ENCODE results near the gene GJD4.

Gene GJD4

DNA sequence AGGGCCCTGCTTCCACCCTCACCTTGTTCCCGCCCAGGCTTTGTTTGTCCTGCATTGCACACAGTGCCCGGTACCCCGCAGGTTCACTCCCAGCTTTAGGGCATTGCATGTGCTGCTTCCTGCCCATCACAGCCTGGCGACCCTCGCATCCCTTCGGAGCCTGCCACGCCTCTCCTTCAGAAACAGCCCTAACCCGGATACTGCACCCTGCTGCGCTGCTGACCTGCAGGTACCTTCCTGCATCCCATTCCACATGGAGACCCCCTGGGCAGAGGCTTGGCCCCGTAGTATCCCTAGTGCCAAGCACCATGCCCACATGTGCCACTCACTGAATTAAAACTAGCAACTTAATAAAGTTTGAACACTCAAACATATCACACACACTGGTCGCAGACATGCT lies 19.8 kb upstream of the GJD4 start:
- TF ChIP-seq, protein P1, sequence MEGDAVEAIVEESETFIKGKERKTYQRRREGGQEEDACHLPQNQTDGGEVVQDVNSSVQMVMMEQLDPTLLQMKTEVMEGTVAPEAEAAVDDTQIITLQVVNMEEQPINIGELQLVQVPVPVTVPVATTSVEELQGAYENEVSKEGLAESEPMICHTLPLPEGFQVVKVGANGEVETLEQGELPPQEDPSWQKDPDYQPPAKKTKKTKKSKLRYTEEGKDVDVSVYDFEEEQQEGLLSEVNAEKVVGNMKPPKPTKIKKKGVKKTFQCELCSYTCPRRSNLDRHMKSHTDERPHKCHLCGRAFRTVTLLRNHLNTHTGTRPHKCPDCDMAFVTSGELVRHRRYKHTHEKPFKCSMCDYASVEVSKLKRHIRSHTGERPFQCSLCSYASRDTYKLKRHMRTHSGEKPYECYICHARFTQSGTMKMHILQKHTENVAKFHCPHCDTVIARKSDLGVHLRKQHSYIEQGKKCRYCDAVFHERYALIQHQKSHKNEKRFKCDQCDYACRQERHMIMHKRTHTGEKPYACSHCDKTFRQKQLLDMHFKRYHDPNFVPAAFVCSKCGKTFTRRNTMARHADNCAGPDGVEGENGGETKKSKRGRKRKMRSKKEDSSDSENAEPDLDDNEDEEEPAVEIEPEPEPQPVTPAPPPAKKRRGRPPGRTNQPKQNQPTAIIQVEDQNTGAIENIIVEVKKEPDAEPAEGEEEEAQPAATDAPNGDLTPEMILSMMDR (IDR thresholded peaks at IDR 0.05; ENCODE audit: control insufficient read depth, extremely low read depth, insufficient read depth): no peak
- no peak overlapping the region for H3K4me3 ChIP-seq (ENCODE audit: low read depth, low read length)
- DNase-seq (ENCODE audit: low read depth): no peak

DNA sequence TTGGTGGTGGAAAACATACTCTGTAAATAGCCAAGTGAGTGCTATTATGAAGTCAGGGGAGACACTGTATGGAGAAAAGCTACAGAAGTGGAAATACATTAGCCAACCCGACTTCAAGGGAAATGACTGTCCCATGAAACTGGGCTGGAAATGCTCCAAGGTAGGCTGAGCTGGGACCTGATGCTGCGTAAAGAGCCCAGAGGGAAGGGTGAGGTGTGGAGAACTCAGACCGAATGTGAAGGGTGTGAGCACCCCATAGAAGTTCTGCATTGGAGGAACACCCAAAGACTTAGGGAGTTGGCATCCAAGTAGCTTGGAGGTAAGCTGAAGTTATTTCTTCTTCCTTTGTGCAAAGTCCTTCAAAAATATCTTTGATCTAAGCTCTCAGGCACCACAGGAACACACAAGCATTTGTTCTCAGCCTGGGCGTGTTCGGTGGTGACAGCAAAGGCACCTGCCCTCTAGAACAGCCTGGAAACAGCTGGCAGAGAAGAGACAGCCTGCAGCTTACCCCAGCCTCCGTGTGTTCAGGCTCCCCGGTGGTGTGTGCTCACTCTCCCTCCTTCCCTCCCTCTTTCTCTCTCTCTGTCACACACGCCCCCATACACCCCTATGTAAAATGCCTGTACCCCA lies 19.1 kb upstream of the GJD4 start:
- TF ChIP-seq, protein P1 (IDR thresholded peaks at IDR 0.05; ENCODE audit: control insufficient read depth, extremely low read depth, insufficient read depth): no peak

DNA sequence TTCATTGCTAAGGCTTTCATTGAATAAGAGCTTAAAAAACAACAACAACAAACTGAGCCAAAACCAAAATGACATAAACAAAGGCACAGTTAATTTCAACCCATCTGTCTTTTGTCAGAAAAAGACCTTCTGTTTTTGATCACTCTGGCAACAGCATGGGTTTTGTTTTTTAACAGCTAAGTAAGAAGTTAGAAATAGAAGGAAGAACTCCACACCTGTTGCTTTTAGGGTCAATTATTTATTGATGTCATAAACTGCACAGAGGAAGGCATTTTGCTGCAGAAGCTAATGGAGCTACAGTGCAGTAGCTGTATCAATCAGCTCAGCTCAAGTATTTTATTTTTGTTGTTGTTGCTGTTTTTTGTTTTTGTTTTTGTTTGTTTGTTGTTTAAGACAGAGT lies 16.3 kb upstream of the GJD4 start:
- no peak overlapping the region for H3K4me3 ChIP-seq (ENCODE audit: low read depth, low read length)
- TF ChIP-seq, protein P1 (IDR thresholded peaks at IDR 0.05; ENCODE audit: control insufficient read depth, extremely low read depth, insufficient read depth): no peak
- DNase-seq (ENCODE audit: low read depth): no peak

More for the DNA sequence above, 19.1 kb upstream of the GJD4 start:
- no peak overlapping the region for H3K4me3 ChIP-seq (ENCODE audit: low read depth, low read length)
- no peak for DNase-seq (ENCODE audit: low read depth)

DNA sequence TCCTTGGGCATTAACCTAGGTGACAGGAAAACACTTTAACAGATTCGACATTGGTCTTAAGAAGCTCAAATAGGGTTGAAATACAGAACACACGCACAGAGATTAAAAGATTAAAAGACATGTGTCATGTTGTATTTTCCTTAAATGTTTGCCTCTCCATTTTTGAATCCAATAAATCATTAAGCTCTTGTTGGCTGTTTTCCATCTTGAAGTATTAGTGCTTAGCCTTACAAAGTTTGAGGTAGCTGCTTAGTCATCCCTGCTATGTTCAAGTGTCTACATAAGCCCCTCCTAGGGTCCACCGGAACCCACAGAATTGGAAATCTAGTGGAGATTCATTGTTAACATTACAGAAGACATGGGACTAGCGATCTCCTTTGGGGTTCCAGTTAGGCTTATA lies 12.7 kb upstream of the GJD4 start:
- TF ChIP-seq, protein P1 (IDR thresholded peaks at IDR 0.05; ENCODE audit: control insufficient read depth, extremely low read depth, insufficient read depth): no peak
- H3K4me3 ChIP-seq (ENCODE audit: low read depth, low read length): no peak overlapping the region
- no peak for DNase-seq (ENCODE audit: low read depth)

DNA sequence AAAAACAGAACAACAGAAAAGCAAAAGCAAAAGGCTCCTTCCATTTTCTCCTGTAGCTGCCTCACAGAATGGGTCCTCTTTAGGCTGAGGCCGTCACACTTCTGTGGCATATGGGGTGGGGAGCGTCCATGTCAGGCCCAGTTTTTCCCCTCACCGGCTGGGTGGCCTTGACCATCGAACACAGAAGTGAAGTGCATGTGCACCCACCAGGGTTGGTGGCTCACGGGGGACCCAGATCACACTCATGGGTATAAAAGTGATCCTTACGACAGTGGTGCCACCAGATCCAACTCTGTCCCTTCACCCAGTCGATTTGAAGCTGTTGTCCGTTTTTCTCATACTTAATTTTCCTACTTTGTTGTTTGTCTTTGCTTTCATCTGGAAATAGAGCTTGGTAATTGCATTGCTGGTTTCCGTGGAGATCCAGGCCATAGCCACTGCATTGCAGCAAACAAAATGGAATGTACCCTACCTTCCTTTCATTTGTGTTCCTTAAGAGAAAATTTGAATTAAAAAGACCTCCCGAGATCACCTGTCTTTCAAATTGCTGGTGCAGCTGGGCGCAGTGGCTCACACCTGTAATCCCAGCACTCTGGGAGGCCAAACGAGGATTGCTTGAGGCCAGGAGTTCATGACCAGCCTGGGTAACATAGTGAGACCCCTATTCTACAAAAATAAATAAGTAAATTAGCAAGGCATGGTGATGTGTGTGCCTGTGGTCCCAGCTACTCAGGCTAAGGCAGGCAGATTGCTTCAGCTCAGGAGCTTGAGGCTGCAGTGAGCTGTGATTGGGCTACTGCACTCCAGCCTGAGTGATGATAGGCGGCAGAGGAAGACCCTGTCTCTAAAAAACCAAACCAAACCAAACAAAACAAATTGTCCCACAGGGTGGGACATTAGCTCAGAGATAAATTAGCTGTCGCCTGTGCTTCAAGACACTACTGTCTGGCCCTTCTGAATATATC lies 10.7 kb upstream of the GJD4 start:
- H3K4me3 ChIP-seq (ENCODE audit: low read depth, low read length): no peak overlapping the region
- no peak for DNase-seq (ENCODE audit: low read depth)
- TF ChIP-seq, protein P1 (IDR thresholded peaks at IDR 0.05; ENCODE audit: control insufficient read depth, extremely low read depth, insufficient read depth): no peak

DNA sequence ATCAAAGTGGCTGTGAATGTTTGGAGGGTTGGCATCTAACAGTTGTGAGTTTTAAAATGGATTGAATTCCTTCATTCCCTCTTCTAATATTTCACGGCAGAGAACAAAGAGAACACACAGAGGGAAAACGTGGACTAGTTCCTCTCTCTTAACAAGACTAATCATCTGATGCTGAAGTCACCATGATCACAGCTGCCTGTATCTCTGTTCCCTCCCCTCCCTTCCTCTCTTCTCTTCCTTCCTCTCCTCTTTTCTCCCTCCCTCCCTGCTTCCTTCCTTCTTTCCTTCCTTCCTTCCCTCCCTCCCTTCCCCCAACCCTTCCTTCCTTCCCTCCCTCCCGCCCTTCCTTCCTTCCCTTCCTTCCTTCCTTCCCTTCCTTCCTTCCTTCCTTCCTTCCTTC lies 10.0 kb upstream of the GJD4 start:
- DNase-seq (ENCODE audit: low read depth): no peak
- H3K4me3 ChIP-seq (ENCODE audit: low read depth, low read length): no peak overlapping the region
- TF ChIP-seq, protein P1 (IDR thresholded peaks at IDR 0.05; ENCODE audit: control insufficient read depth, extremely low read depth, insufficient read depth): no peak

Measured in LNCaP clone FGC (cell line).